ENCODE results near the gene ARHGAP26. TPM values are rescaled to one million over a fixed set of nuclear protein-coding genes. Genes with fewer than 3 reads are reported as not detected.
A peak's percentile ranks its signal among the peaks of the same experiment; 100 is the strongest.

Gene ARHGAP26
- total RNA-seq, 4 donors from 2014 or later = 22.3 to 40.7 (median 28.2) TPM

- H3K27me3 ChIP-seq = no peaks in the 10 kb centered on the region
- WGBS = 92% methylated on average over 2 of the region's 2 CpGs
- no peak for DNase-seq (ENCODE audit: extremely low spot score)
- H3K9me3 ChIP-seq = no peaks in the 10 kb centered on the region
- H3K4me1 ChIP-seq = peaks cover 6 to 17% (median 11%) of the 10 kb centered on the region in 4 donors
- TF ChIP-seq POLR2AphosphoS5 (IDR thresholded peaks at IDR 0.05) (no peak), POLR2A (IDR thresholded peaks at IDR 0.05; ENCODE audit: low read depth) (no peak), EP300 (IDR thresholded peaks at IDR 0.05) (no peak)
- TF ChIP-seq, protein P1, sequence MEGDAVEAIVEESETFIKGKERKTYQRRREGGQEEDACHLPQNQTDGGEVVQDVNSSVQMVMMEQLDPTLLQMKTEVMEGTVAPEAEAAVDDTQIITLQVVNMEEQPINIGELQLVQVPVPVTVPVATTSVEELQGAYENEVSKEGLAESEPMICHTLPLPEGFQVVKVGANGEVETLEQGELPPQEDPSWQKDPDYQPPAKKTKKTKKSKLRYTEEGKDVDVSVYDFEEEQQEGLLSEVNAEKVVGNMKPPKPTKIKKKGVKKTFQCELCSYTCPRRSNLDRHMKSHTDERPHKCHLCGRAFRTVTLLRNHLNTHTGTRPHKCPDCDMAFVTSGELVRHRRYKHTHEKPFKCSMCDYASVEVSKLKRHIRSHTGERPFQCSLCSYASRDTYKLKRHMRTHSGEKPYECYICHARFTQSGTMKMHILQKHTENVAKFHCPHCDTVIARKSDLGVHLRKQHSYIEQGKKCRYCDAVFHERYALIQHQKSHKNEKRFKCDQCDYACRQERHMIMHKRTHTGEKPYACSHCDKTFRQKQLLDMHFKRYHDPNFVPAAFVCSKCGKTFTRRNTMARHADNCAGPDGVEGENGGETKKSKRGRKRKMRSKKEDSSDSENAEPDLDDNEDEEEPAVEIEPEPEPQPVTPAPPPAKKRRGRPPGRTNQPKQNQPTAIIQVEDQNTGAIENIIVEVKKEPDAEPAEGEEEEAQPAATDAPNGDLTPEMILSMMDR (IDR thresholded peaks at IDR 0.05) = no peak
- no peak overlapping the region for H3K27ac ChIP-seq (replicated peaks in 1 of 4)
- H3K4me3 ChIP-seq = no peak overlapping the region
- intact Hi-C loops (cut with DNase I) = no loop called here
- peaks cover 0 to 4% (median 0%) of the 10 kb centered on the region in 4 donors for H3K36me3 ChIP-seq
Measured at GRCh38 chr5:142794537-142794936, 24.4 kb downstream of the ARHGAP26 start.

GRCh38 chr5:142795251-142795650, 25.1 kb downstream of the ARHGAP26 start:
- intact Hi-C loops (cut with DNase I) = no loop called here
- H3K9me3 ChIP-seq = no peaks in the 10 kb centered on the region

DNA sequence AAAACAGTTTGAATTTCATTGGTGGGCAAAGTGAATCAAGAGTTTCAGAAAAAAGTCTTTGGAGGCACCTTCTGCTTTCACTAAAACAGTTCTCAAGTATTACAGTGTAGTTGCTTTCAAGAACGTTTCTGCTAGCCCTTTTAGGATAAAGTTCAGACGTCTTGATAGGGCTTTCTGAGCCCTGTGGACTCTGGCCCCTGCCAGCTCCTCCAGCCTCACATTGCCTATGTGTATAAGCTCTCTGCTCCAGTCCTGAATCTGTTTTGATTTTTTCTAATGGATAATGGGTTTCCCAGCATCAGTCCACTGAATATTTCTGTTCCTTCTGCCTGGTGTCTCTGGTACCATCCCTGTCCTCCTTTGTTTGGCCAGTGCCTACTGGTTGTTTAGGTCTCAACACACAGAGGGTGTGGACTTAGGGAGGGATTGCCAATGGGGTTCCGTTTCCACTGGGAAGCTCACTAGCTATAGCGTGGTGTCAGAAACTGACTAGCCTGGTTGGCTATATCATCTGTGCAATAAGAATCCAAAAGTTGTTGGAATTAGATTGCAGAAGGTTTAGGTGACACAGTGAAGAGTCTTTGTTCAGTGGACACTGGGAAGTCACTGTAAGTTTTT, 26.4 kb downstream of the ARHGAP26 start:
- Histone ChIP-seq H3K4me1 (peaks cover 11 to 23% (median 15%) of the 10 kb centered on the region in 4 donors), H3K27me3 (no peaks in the 10 kb centered on the region), H3K27ac (replicated peaks in 1 of 4) (no peak overlapping the region), H3K9me3 (no peaks in the 10 kb centered on the region), H3K4me3 (no peak overlapping the region), H3K36me3 (no peaks in the 10 kb centered on the region)
- TF ChIP-seq POLR2AphosphoS5 (IDR thresholded peaks at IDR 0.05) = no peak
- TF ChIP-seq POLR2A (IDR thresholded peaks at IDR 0.05; ENCODE audit: low read depth) = no peak
- TF ChIP-seq, protein P1 (IDR thresholded peaks at IDR 0.05) = no peak
- TF ChIP-seq EP300 (IDR thresholded peaks at IDR 0.05) = no peak
- 77% methylated on average over 4 of the region's 4 CpGs for WGBS
- intact Hi-C loops (cut with DNase I) = no loop called here
- DNase-seq (ENCODE audit: extremely low spot score) = no peak

More at GRCh38 chr5:142795251-142795650, 25.1 kb downstream of the ARHGAP26 start:
- no peak for DNase-seq (ENCODE audit: extremely low spot score)
- Histone ChIP-seq H3K4me3 (no peak overlapping the region), H3K27me3 (no peaks in the 10 kb centered on the region), H3K27ac (replicated peaks in 1 of 4) (peak overlapping the region in 1 of 4 donors; percentile 28), H3K4me1 (peaks cover 6 to 16% (median 12%) of the 10 kb centered on the region in 4 donors), H3K36me3 (peaks cover 0 to 4% (median 0%) of the 10 kb centered on the region in 4 donors)
- TF ChIP-seq POLR2A (IDR thresholded peaks at IDR 0.05; ENCODE audit: low read depth) = no peak
- TF ChIP-seq, protein P1 (IDR thresholded peaks at IDR 0.05) = no peak
- no peak for TF ChIP-seq POLR2AphosphoS5 (IDR thresholded peaks at IDR 0.05)
- TF ChIP-seq EP300 (IDR thresholded peaks at IDR 0.05) = no peak
- 71% methylated on average over 3 of the region's 3 CpGs for WGBS

DNA sequence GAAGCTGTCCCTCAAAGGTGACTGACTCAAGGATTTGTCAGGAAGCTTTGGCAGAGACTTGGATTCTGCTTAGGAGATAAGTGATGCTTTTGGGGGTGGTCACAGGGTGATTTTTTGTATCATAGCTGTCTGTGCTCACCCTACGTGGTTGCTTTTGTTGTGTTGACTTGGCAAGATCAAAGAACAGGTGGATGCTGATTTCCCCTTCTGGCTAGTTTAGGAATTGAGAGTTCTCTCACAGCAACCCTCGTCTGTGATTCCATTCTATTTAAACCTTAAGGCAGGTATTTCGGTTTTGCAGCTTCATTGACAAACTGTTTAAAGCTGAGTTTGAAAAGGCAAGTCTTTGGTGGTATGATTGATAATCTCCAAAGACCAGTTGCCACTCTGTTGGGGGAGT, 27.2 kb downstream of the ARHGAP26 start:
- no peak overlapping the region for H3K4me3 ChIP-seq
- no peaks in the 10 kb centered on the region for H3K27me3 ChIP-seq
- intact Hi-C loops (cut with DNase I) = no loop called here
- peak overlapping the region in 1 of 4 donors; percentile 30 for H3K27ac ChIP-seq (replicated peaks in 1 of 4)
- no peak for TF ChIP-seq POLR2A (IDR thresholded peaks at IDR 0.05; ENCODE audit: low read depth)
- no peak for TF ChIP-seq POLR2AphosphoS5 (IDR thresholded peaks at IDR 0.05)
- TF ChIP-seq, protein P1 (IDR thresholded peaks at IDR 0.05) = no peak
- TF ChIP-seq EP300 (IDR thresholded peaks at IDR 0.05) = no peak
- no peaks in the 10 kb centered on the region for H3K9me3 ChIP-seq
- H3K4me1 ChIP-seq = peaks cover 11 to 29% (median 18%) of the 10 kb centered on the region in 4 donors
- no peaks in the 10 kb centered on the region for H3K36me3 ChIP-seq
- DNase-seq (ENCODE audit: extremely low spot score) = no peak
- 83% methylated on average over 3 of the region's 3 CpGs for WGBS
